HG03060 (cell line): ENCODE measurements around the gene FCGBP.
"Not testable (repeated sequence)": the region's sequence is repeated elsewhere in the genome, so short reads cannot be mapped to it uniquely, and the experiment has no call there.

Experiments used
- ATAC-seq: cut with Tn5 transposase; IDR thresholded peaks from one replicate; pipeline ENCODE4 v1.9.1; 2021; ENCODE audit warnings: low read depth, moderate number of reproducible peaks; ENCODE audit not compliant: unreplicated experiment

FCGBP gene

GRCh38 chr19:39919976-39920375 is 14.5 kb downstream of the FCGBP start:
- ATAC-seq, result no peak

- ATAC-seq, result no peak
These were observed 16.2 kb downstream of the FCGBP start for GRCh38 chr19:39918183-39918651.

- ATAC-seq, result no peak
These were observed 16.8 kb downstream of the FCGBP start for GRCh38 chr19:39917561-39918182.

- ATAC-seq, result no peak
These were observed 17.5 kb downstream of the FCGBP start for GRCh38 chr19:39916851-39917396.

- no peak for ATAC-seq
These were observed 18.2 kb downstream of the FCGBP start for GRCh38 chr19:39916236-39916635.

- no peak for ATAC-seq
These were observed 18.6 kb downstream of the FCGBP start for GRCh38 chr19:39915848-39916215.

GRCh38 chr19:39915101-39915847 is 19.2 kb downstream of the FCGBP start:
- ATAC-seq, result no peak

- ATAC-seq, result no peak
These were observed 20.6 kb downstream of the FCGBP start for GRCh38 chr19:39913682-39914333.

- ATAC-seq, result no peak
These were observed 25.6 kb downstream of the FCGBP start for GRCh38 chr19:39908803-39909202.

- ATAC-seq, result no peak
These were observed 27.4 kb downstream of the FCGBP start for GRCh38 chr19:39906820-39907611.

GRCh38 chr19:39906283-39906682 is 28.2 kb downstream of the FCGBP start:
- ATAC-seq, result no peak

- ATAC-seq, result not testable (repeated sequence)
These were observed 30.8 kb downstream of the FCGBP start for GRCh38 chr19:39903486-39904091.

- ATAC-seq, result not testable (repeated sequence)
These were observed 32.1 kb downstream of the FCGBP start for GRCh38 chr19:39902326-39902725.

GRCh38 chr19:39901681-39902080 is 32.8 kb downstream of the FCGBP start:
- ATAC-seq, result not testable (repeated sequence)

GRCh38 chr19:39898858-39899257 is 35.6 kb downstream of the FCGBP start:
- ATAC-seq, result not testable (repeated sequence)

- not testable (repeated sequence) for ATAC-seq
These were observed 36.8 kb downstream of the FCGBP start for GRCh38 chr19:39897511-39898245.

GRCh38 chr19:39895096-39895495 is 39.3 kb downstream of the FCGBP start:
- not testable (repeated sequence) for ATAC-seq

- not testable (repeated sequence) for ATAC-seq
These were observed 40.2 kb downstream of the FCGBP start for GRCh38 chr19:39894236-39894606.
